ENCODE measurements around the gene CDH10.
A peak's percentile ranks its signal among the peaks of the same experiment; 100 is the strongest.

CDH10 gene

GRCh38 chr5:24477958-24478357 lies 166.8 kb downstream of the CDH10 start:
- H3K36me3 ChIP-seq (ENCODE audit: insufficient read depth) = no peaks in the 10 kb centered on the region
- H3K4me3 ChIP-seq (IDR thresholded peaks at IDR 0.05; ENCODE audit: insufficient read depth, low read depth, low read length) = no peak overlapping the region
- no peaks in the 10 kb centered on the region for H4K20me1 ChIP-seq (ENCODE audit: insufficient read depth)
- no peak overlapping the region for H2AFZ ChIP-seq (ENCODE audit: low read depth)
- no peak overlapping the region for H3K27ac ChIP-seq
- no peaks in the 10 kb centered on the region for H3K4me1 ChIP-seq (ENCODE audit: low read depth, poor library complexity, severe bottlenecking)
- H3K9ac ChIP-seq = no peak overlapping the region
- no peaks in the 10 kb centered on the region for H3K79me2 ChIP-seq (ENCODE audit: insufficient read depth, low read depth)
- H3K27me3 ChIP-seq (ENCODE audit: insufficient read depth, low read depth) = no peaks in the 10 kb centered on the region
- no peak for TF ChIP-seq CTCF (conservative IDR thresholded peaks at IDR 0.05; ENCODE audit: low read depth, low read length)
- H3K4me2 ChIP-seq = no peak overlapping the region

GRCh38 chr5:24475101-24475500 lies 169.7 kb downstream of the CDH10 start:
- no peaks in the 10 kb centered on the region for H3K79me2 ChIP-seq (ENCODE audit: insufficient read depth, low read depth)
- no peak overlapping the region for H3K4me3 ChIP-seq (IDR thresholded peaks at IDR 0.05; ENCODE audit: insufficient read depth, low read depth, low read length)
- H2AFZ ChIP-seq (ENCODE audit: low read depth) = no peak overlapping the region
- no peaks in the 10 kb centered on the region for H3K36me3 ChIP-seq (ENCODE audit: insufficient read depth)
- H3K27me3 ChIP-seq (ENCODE audit: insufficient read depth, low read depth) = no peaks in the 10 kb centered on the region
- no peak overlapping the region for H3K4me2 ChIP-seq
- H4K20me1 ChIP-seq (ENCODE audit: insufficient read depth) = no peaks in the 10 kb centered on the region
- no peak overlapping the region for H3K9ac ChIP-seq
- H3K27ac ChIP-seq = no peak overlapping the region
- H3K4me1 ChIP-seq (ENCODE audit: low read depth, poor library complexity, severe bottlenecking) = peaks cover 4% of the 10 kb centered on the region
- no peak for TF ChIP-seq CTCF (conservative IDR thresholded peaks at IDR 0.05; ENCODE audit: low read depth, low read length)

- no peaks in the 10 kb centered on the region for H3K36me3 ChIP-seq (ENCODE audit: insufficient read depth)
- H2AFZ ChIP-seq (ENCODE audit: low read depth) = peak overlapping the region; percentile 10; the same call in 1 of the 2 replicates
- H4K20me1 ChIP-seq (ENCODE audit: insufficient read depth) = no peaks in the 10 kb centered on the region
- no peaks in the 10 kb centered on the region for H3K27me3 ChIP-seq (ENCODE audit: insufficient read depth, low read depth)
- TF ChIP-seq CTCF (conservative IDR thresholded peaks at IDR 0.05; ENCODE audit: low read depth, low read length) = no peak
- H3K4me3 ChIP-seq (IDR thresholded peaks at IDR 0.05; ENCODE audit: insufficient read depth, low read depth, low read length) = no peak overlapping the region
- peaks cover 4% of the 10 kb centered on the region for H3K4me1 ChIP-seq (ENCODE audit: low read depth, poor library complexity, severe bottlenecking)
- H3K27ac ChIP-seq = no peak overlapping the region
- no peak overlapping the region for H3K4me2 ChIP-seq
- no peak overlapping the region for H3K9ac ChIP-seq
- no peaks in the 10 kb centered on the region for H3K79me2 ChIP-seq (ENCODE audit: insufficient read depth, low read depth)
These were observed 170.1 kb downstream of the CDH10 start for GRCh38 chr5:24474685-24475084.

- Histone ChIP-seq H4K20me1 (ENCODE audit: insufficient read depth) (no peaks in the 10 kb centered on the region), H2AFZ (ENCODE audit: low read depth) (no peak overlapping the region), H3K27ac (no peak overlapping the region), H3K4me2 (no peak overlapping the region), H3K36me3 (ENCODE audit: insufficient read depth) (no peaks in the 10 kb centered on the region), H3K27me3 (ENCODE audit: insufficient read depth, low read depth) (no peaks in the 10 kb centered on the region), H3K4me1 (ENCODE audit: low read depth, poor library complexity, severe bottlenecking) (peaks cover 4% of the 10 kb centered on the region), H3K9ac (no peak overlapping the region), H3K4me3 (IDR thresholded peaks at IDR 0.05; ENCODE audit: insufficient read depth, low read depth, low read length) (no peak overlapping the region), H3K79me2 (ENCODE audit: insufficient read depth, low read depth) (no peaks in the 10 kb centered on the region)
- TF ChIP-seq CTCF (conservative IDR thresholded peaks at IDR 0.05; ENCODE audit: low read depth, low read length) = no peak
These were observed 172.3 kb downstream of the CDH10 start for GRCh38 chr5:24472518-24472917.
